GM12875 (cell line): ENCODE results near the gene QRFP.
A peak's percentile ranks its signal among the peaks of the same experiment; 100 is the strongest.

Experiments
- H3K4me3 ChIP-seq: one replicate; pipeline ENCODE4 v1.5.1; 2011; ENCODE audit warnings: low read depth, low read length, control low read depth
- CTCF ChIP-seq: IDR thresholded peaks from 2 replicates; pipeline ENCODE4 v1.5.1; 2011; ENCODE audit warnings: low read depth, mild to moderate bottlenecking, control low read depth, inconsistent platforms, low read length, moderate library complexity, borderline replicate concordance; ENCODE audit not compliant: insufficient read depth

QRFP gene

DNA sequence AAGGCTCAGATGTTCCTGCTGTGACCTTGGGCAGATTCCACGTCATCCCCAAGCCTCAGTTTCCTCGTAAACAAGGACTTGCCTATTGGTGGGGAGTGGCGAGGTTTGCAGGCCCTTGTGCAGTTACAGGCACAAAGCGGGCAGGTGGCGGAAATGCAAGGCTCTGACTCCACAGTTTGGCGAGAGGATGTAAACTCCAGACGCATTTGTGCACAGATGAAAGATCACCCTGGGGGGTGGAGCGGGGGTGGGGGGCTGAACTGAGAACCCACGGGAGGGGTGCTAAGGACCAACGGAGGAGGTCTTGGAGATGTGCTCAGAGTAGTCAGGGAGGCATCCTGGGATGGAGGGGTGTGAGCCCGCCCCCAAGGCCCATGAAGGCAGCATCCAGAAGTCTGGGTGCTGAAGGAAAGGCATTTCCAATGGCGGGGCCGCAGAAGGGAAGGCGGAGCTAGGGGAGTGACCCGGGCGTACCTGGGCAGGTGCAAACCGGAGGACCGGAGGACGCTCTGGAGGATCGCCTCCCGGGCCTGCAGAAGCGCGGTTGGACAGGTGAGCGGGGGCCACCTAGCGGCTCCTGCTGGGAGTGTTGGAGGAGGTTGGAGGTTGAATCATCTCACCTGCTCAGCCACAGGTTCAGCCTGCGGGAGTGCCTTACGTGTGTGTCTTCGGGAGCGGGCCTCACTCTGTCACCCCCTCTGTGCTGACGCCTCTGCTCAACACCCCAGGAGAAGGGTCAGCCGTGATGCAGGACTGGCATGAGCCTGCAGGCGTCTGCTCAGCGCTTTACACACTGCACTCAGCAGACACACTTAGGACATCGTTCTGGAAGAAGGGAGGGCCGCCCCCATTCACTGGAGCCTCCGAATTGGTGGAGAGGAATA, 44.3 kb upstream of the QRFP start:
- H3K4me3 ChIP-seq: no peak overlapping the region
- TF ChIP-seq CTCF: peak; percentile 96

GRCh38 chr9:130940027-130940549, 43.5 kb upstream of the QRFP start:
- H3K4me3 ChIP-seq: no peak overlapping the region
- no peak for TF ChIP-seq CTCF

- no peak for TF ChIP-seq CTCF
- peak overlapping the region; percentile 51 for H3K4me3 ChIP-seq
These were observed 42.9 kb upstream of the QRFP start for GRCh38 chr9:130939405-130940026.

DNA sequence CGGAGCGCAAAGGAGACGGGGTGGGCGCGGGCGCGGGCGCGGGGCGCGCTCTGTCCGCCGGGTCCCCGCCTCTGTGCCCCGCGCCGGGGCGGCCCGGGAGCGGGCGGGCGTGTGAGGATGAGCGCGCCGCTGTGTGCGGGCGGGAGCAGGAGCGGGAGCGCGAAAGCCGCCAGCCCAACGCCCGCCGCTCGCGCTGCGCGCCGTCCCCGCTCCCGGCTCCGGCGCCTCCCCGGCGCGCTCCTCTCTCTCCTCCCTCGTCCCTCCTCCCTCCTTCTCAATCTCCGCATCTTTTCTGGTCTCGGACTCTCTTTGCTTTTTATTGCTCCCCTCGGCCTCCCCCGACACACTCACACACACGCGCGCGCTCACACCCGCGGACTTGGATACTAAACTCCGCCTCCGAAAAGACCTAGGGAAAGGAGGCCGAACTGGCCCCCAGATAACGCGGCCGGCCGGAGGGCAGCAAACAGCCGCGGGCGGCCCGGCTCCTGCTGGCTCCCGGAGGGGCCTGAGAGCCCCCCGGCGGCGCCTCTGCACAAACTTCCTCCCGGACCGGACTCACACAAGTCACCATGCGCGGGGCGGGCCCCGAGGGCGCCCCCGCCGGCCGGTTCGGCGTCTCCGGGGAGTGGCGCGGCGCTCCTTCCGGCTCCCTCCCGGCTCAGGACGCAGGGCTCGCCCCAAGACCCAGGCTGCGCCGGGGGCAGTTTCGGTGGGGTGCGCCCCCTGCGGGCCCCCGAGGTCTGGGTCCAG, 42.2 kb upstream of the QRFP start, which contains the start of gene FIBCD1:
TSS of gene FIBCD1 (minus strand) at position 596 of the 753 bp plus-strand sequence. CDS start 640 bp downstream, outside the sequence.
- H3K4me3 ChIP-seq: peak within 1 kb of the TSS; percentile 51
- TF ChIP-seq CTCF: peak; percentile 64

DNA sequence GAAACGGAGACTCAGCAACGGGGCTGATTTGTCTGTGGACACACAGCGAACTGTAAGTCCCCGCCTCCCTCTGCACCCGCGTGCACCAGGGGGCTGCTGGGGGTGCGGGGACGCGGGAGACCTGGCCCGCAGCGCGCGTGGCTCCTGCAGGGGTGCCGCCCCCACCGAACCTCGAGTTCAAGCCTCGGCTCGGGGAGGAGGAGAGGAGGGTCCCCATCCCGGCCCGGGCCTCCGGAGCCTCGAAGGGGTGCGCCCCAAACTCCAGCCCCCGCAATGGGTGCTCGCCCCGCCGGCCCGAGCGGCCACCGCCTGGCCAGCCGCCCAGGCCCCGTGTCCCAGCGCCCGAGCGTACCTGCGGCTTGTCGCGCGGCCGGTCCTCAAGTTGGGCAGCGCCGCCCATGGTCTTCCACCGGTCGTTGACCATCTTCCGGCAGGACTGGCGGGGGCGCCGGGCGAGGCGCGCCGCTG, 41.6 kb upstream of the QRFP start:
- no peak for TF ChIP-seq CTCF
- no peak overlapping the region for H3K4me3 ChIP-seq

DNA sequence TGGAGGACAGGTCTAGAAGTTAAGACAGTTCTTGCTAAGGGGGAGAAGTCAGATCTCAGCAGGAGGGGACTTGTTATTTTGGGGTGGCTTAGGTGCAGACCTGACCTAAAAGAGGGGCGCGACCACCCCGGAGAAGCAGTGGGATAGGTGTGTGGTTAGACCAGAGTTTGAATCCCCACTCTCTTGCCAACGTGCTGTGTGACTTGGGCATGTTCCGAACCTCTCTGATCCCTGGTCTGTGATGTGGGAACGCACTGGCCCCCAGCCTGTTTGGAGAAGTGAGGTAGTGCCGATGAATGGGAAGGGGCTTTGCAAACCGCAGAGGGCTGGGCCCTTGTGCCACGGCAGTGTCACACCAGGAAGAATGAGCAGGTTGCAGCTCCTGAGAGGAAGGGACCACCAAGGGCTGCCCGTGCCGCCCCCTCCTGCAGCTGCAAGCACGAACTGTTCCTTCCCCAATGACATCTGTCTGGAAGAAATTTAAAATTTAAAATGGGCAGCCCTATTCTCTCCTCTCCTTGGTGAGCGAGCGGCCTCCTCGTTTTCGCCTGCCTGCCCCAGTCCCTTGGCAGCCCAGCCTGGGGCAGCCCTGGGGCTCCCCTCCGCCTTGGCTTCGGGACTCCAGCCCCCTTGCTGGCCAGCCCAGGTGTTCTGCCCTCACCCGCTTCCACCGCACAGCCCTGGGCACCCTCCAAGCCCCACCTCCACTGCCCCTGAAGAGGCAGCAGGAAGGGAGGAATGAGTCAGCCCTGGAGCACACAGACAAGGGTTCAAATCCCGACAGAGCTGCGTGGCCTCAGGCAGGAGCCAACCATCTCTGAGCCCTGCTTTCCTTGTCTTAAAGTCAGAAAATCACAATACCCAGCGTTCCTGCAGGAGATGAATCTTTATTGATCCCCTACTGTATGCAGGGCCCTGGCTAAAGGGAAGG, 40.8 kb upstream of the QRFP start:
- TF ChIP-seq CTCF: no peak
- H3K4me3 ChIP-seq: no peak overlapping the region
